ENCODE results near the gene GDF7.

GDF7 gene

GRCh38 chr2:20692081-20692480, 25.1 kb downstream of the GDF7 start:
- TF ChIP-seq NFIC (IDR thresholded peaks at IDR 0.05) (no peak), MAX (IDR thresholded peaks at IDR 0.05) (no peak), TAF1 (IDR thresholded peaks at IDR 0.05; ENCODE audit: low read depth) (no peak), REST (IDR thresholded peaks at IDR 0.05; ENCODE audit: low read depth) (no peak), CEBPB (IDR thresholded peaks at IDR 0.05) (no peak), FOXM1 (IDR thresholded peaks at IDR 0.05; ENCODE audit: borderline replicate concordance, low read depth) (no peak), TCF12 (IDR thresholded peaks at IDR 0.05; ENCODE audit: low read depth) (no peak), ZBTB7A (IDR thresholded peaks at IDR 0.05; ENCODE audit: low read depth) (no peak), YY1 (IDR thresholded peaks at IDR 0.05; ENCODE audit: low read depth) (no peak), USF1 (IDR thresholded peaks at IDR 0.05) (no peak)

- TF ChIP-seq MAX (IDR thresholded peaks at IDR 0.05) (no peak), EP300 (IDR thresholded peaks at IDR 0.05; ENCODE audit: borderline replicate concordance) (no peak), YY1 (IDR thresholded peaks at IDR 0.05; ENCODE audit: low read depth) (no peak), TEAD4 (IDR thresholded peaks at IDR 0.05) (no peak)
Observed at GRCh38 chr2:20693317-20693716, 26.4 kb downstream of the GDF7 start.

- TF ChIP-seq USF1 (IDR thresholded peaks at IDR 0.05) (no peak), REST (IDR thresholded peaks at IDR 0.05; ENCODE audit: low read depth) (no peak), EGR1 (IDR thresholded peaks at IDR 0.05) (no peak), EP300 (IDR thresholded peaks at IDR 0.05; ENCODE audit: borderline replicate concordance) (no peak), CEBPB (IDR thresholded peaks at IDR 0.05) (no peak), NFIC (IDR thresholded peaks at IDR 0.05) (no peak), MAX (IDR thresholded peaks at IDR 0.05) (no peak), YY1 (IDR thresholded peaks at IDR 0.05; ENCODE audit: low read depth) (no peak), TEAD4 (IDR thresholded peaks at IDR 0.05) (no peak), RAD21 (IDR thresholded peaks at IDR 0.05; ENCODE audit: low read depth) (no peak)
Observed at GRCh38 chr2:20696366-20696765, 29.4 kb downstream of the GDF7 start.

- no peak for TF ChIP-seq CEBPB (IDR thresholded peaks at IDR 0.05)
- no peak for TF ChIP-seq RAD21 (IDR thresholded peaks at IDR 0.05; ENCODE audit: low read depth)
- no peak for TF ChIP-seq TCF12 (IDR thresholded peaks at IDR 0.05; ENCODE audit: low read depth)
- no peak for TF ChIP-seq EGR1 (IDR thresholded peaks at IDR 0.05)
- TF ChIP-seq USF1 (IDR thresholded peaks at IDR 0.05), result no peak
- no peak for TF ChIP-seq ZBTB7A (IDR thresholded peaks at IDR 0.05; ENCODE audit: low read depth)
- TF ChIP-seq EP300 (IDR thresholded peaks at IDR 0.05; ENCODE audit: borderline replicate concordance), result no peak
- TF ChIP-seq NFIC (IDR thresholded peaks at IDR 0.05), result no peak
- no peak for TF ChIP-seq MAX (IDR thresholded peaks at IDR 0.05)
- no peak for TF ChIP-seq FOXM1 (IDR thresholded peaks at IDR 0.05; ENCODE audit: borderline replicate concordance, low read depth)
- TF ChIP-seq TEAD4 (IDR thresholded peaks at IDR 0.05), result no peak
- TF ChIP-seq REST (IDR thresholded peaks at IDR 0.05; ENCODE audit: low read depth), result no peak
- TF ChIP-seq CREB1 (IDR thresholded peaks at IDR 0.05; ENCODE audit: low read depth), result no peak
- no peak for TF ChIP-seq YY1 (IDR thresholded peaks at IDR 0.05; ENCODE audit: low read depth)
- TF ChIP-seq TAF1 (IDR thresholded peaks at IDR 0.05; ENCODE audit: low read depth), result no peak
Observed at GRCh38 chr2:20697322-20697934, 30.5 kb downstream of the GDF7 start.

Data from Ishikawa (cell line).